ENCODE data around the gene SP3. TPM values are rescaled to one million over a fixed set of nuclear protein-coding genes. Genes with fewer than 3 reads are reported as not detected.

SP3 gene
- polyA plus RNA-seq, 1 donor (not counting 4 experiments of a cell fraction or from before 2014, with no cell fraction given), result 46.7 TPM

- Histone ChIP-seq H4K20me1 (ENCODE audit: control insufficient read depth, extremely low read depth, insufficient read depth, low read length) (no peaks in the 10 kb centered on the region), H3K36me3 (ENCODE audit: control insufficient read depth in 2 of 2, extremely low read depth in 1 of 2, insufficient read depth in 2 of 2, low read length in 2 of 2) (no peaks in the 10 kb centered on the region), H3K4me1 (ENCODE audit: control insufficient read depth, extremely low read depth, insufficient read depth, low read length) (peaks cover 23% of the 10 kb centered on the region), H3K27ac (ENCODE audit: control insufficient read depth, insufficient read depth, low read length) (no peak overlapping the region), H3K79me2 (ENCODE audit: control insufficient read depth, insufficient read depth, low read length) (no peaks in the 10 kb centered on the region), H3K9me1 (ENCODE audit: control insufficient read depth, extremely low read depth, insufficient read depth, low read length) (no peaks in the 10 kb centered on the region), H3K4me3 (ENCODE audit: control insufficient read depth in 2 of 3, extremely low read depth in 1 of 3, insufficient read depth in 2 of 3, low read depth in 1 of 3, low read length in 3 of 3) (no peak overlapping the region), H3K27me3 (ENCODE audit: control insufficient read depth, extremely low read depth, insufficient read depth, low read length) (no peaks in the 10 kb centered on the region), H3K9me3 (ENCODE audit: control insufficient read depth, low read depth, low read length) (no peaks in the 10 kb centered on the region), H3K9ac (ENCODE audit: control insufficient read depth, extremely low read depth, insufficient read depth, low read length) (no peak overlapping the region), H3K4me2 (ENCODE audit: control insufficient read depth, extremely low read depth, insufficient read depth, low read depth, low read length) (no peak overlapping the region), H2AFZ (ENCODE audit: control insufficient read depth, low read length) (no peak overlapping the region)
- DNase-seq (ENCODE audit: low read depth, low spot score) (no peak), FAIRE-seq (no peak)
- dilution Hi-C loops (cut with MboI; ENCODE audit: extremely low pct_ligation_motif_present, low sequenced_read_pairs), result no loop called here
- TF ChIP-seq EZH2 (IDR thresholded peaks at IDR 0.05; ENCODE audit: low read length) (no peak), CTCF (optimal IDR thresholded peaks at IDR 0.05 in 1 of 3, IDR thresholded peaks at IDR 0.05 in 1 of 3, conservative IDR thresholded peaks at IDR 0.05 in 1 of 3; ENCODE audit: extremely low read depth in 1 of 3, insufficient read depth in 2 of 3, low read length in 3 of 3) (no peak)
Observed at GRCh38 chr2:173990245-173990644, 25.1 kb upstream of the SP3 start.

- FAIRE-seq (no peak), DNase-seq (ENCODE audit: low read depth, low spot score) (no peak)
- Histone ChIP-seq H2AFZ (ENCODE audit: control insufficient read depth, low read length) (no peak overlapping the region), H4K20me1 (ENCODE audit: control insufficient read depth, extremely low read depth, insufficient read depth, low read length) (no peaks in the 10 kb centered on the region), H3K36me3 (ENCODE audit: control insufficient read depth in 2 of 2, extremely low read depth in 1 of 2, insufficient read depth in 2 of 2, low read length in 2 of 2) (no peaks in the 10 kb centered on the region), H3K9me1 (ENCODE audit: control insufficient read depth, extremely low read depth, insufficient read depth, low read length) (no peaks in the 10 kb centered on the region), H3K9me3 (ENCODE audit: control insufficient read depth, low read depth, low read length) (no peaks in the 10 kb centered on the region), H3K27ac (ENCODE audit: control insufficient read depth, insufficient read depth, low read length) (no peak overlapping the region), H3K79me2 (ENCODE audit: control insufficient read depth, insufficient read depth, low read length) (no peaks in the 10 kb centered on the region), H3K4me1 (ENCODE audit: control insufficient read depth, extremely low read depth, insufficient read depth, low read length) (peaks cover 27% of the 10 kb centered on the region), H3K4me2 (ENCODE audit: control insufficient read depth, extremely low read depth, insufficient read depth, low read depth, low read length) (no peak overlapping the region), H3K9ac (ENCODE audit: control insufficient read depth, extremely low read depth, insufficient read depth, low read length) (no peak overlapping the region), H3K27me3 (ENCODE audit: control insufficient read depth, extremely low read depth, insufficient read depth, low read length) (no peaks in the 10 kb centered on the region), H3K4me3 (ENCODE audit: control insufficient read depth in 2 of 3, extremely low read depth in 1 of 3, insufficient read depth in 2 of 3, low read depth in 1 of 3, low read length in 3 of 3) (no peak overlapping the region)
- dilution Hi-C loops (cut with MboI; ENCODE audit: extremely low pct_ligation_motif_present, low sequenced_read_pairs), result no loop called here
- no peak for TF ChIP-seq EZH2 (IDR thresholded peaks at IDR 0.05; ENCODE audit: low read length)
- no peak for TF ChIP-seq CTCF (optimal IDR thresholded peaks at IDR 0.05 in 1 of 3, IDR thresholded peaks at IDR 0.05 in 1 of 3, conservative IDR thresholded peaks at IDR 0.05 in 1 of 3; ENCODE audit: extremely low read depth in 1 of 3, insufficient read depth in 2 of 3, low read length in 3 of 3)
Observed at GRCh38 chr2:173989884-173990215, 24.7 kb upstream of the SP3 start.

All from keratinocyte (primary cell).